ENCODE measurements around the gene SRGAP3. TPM values are rescaled to one million over a fixed set of nuclear protein-coding genes. Genes with fewer than 3 reads are reported as not detected.

SRGAP3 gene
- total RNA-seq, 1 experiment from 2014 or later, result 1.3 TPM

DNA sequence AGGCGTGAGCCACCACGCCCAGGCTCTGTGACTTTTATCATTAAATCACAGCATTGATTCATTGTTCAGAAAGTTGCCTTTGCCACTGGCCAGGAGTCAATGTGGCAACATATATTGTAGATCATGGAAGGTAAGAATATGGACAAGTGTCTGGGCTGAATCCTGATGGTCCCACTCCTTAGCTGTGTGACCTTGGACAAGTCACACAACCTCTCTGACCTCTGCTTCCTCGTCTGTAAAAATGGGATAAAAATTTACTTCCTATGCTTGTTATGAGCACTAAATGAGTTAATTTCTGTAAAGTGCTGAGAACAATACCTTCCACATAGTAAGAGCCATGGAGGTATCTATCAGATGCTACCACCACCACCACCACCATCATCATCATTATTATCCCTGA is 182.7 kb downstream of the SRGAP3 start:
- Histone ChIP-seq H3K4me2 (ENCODE audit: low read depth, low read length, poor library complexity, severe bottlenecking) (no peak overlapping the region), H3K27me3 (ENCODE audit: low read length) (no peaks in the 10 kb centered on the region; the same call in 1 of the 2 replicates), H3K27ac (ENCODE audit: low read length) (no peak overlapping the region), H3K9me2 (replicated peaks; ENCODE audit: insufficient read depth, low read length) (no peaks in the 10 kb centered on the region), H3K9me3 (ENCODE audit: low read length) (peaks cover 5% of the 10 kb centered on the region), H3K9ac (ENCODE audit: low read length) (no peak overlapping the region), H3K4me1 (ENCODE audit: low read length) (no peaks in the 10 kb centered on the region), H3K4me3 (ENCODE audit: low read length) (no peak overlapping the region), H4K20me1 (ENCODE audit: insufficient read depth, low read depth, low read length) (0 out of 2 replicates have a peak, but pooled peaks cover 4% of the 10 kb centered on the region), H3K79me2 (ENCODE audit: low read length) (no peaks in the 10 kb centered on the region), H2AFZ (ENCODE audit: low read length) (no peak overlapping the region), H3K36me3 (ENCODE audit: insufficient read depth, low read length) (no peaks in the 10 kb centered on the region)
- DNase-seq, result no peak

DNA sequence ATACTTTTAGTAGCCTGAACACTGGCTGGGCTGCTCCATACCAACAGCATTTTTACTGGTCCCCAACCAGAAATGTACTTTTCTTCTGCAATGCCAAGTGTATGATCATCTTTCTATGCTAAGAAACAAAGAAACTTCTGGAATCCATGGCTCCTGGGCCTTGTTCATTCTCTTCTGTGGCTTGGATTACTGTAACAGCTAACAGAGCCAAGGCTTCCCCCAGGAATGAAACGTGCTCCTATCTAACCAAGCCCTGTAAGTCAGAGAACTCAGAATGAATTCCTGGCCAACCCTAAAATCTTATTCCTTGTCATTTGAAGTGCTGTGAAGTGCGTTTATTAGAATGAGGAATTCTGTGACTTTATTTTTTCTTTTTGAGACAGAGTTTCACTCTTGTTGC is 183.3 kb downstream of the SRGAP3 start:
- H3K79me2 ChIP-seq (ENCODE audit: low read length), result no peaks in the 10 kb centered on the region
- H3K9ac ChIP-seq (ENCODE audit: low read length), result no peak overlapping the region
- H3K4me2 ChIP-seq (ENCODE audit: low read depth, low read length, poor library complexity, severe bottlenecking), result no peak overlapping the region
- no peak overlapping the region for H2AFZ ChIP-seq (ENCODE audit: low read length)
- no peak overlapping the region for H3K4me3 ChIP-seq (ENCODE audit: low read length)
- no peaks in the 10 kb centered on the region; the same call in 1 of the 2 replicates for H3K27me3 ChIP-seq (ENCODE audit: low read length)
- 0 out of 2 replicates have a peak, but pooled peaks cover 4% of the 10 kb centered on the region for H4K20me1 ChIP-seq (ENCODE audit: insufficient read depth, low read depth, low read length)
- no peak for DNase-seq
- H3K9me3 ChIP-seq (ENCODE audit: low read length), result peaks cover 5% of the 10 kb centered on the region
- H3K27ac ChIP-seq (ENCODE audit: low read length), result no peak overlapping the region
- no peaks in the 10 kb centered on the region for H3K36me3 ChIP-seq (ENCODE audit: insufficient read depth, low read length)
- no peaks in the 10 kb centered on the region for H3K9me2 ChIP-seq (replicated peaks; ENCODE audit: insufficient read depth, low read length)
- H3K4me1 ChIP-seq (ENCODE audit: low read length), result no peaks in the 10 kb centered on the region

DNA sequence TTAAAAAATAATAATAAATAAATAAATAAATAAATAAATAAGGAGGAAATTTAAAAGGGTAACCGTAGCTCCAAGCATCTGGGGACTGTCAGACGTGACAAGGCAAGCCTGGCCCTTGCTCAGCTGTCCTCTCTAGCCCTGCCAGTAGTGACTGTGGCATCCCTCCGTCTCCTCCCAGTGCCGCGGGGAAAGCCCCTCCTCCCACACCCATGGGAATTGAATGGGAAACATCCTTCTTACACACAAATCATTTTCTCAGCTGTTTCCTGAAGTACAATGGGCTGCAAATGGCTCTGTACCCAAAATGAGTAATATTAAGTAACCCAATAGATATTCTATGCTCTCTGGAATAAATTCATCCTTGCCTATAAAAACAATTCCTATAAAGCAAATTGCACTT is 184.6 kb downstream of the SRGAP3 start:
- Histone ChIP-seq H3K27me3 (ENCODE audit: low read length) (no peaks in the 10 kb centered on the region; the same call in 1 of the 2 replicates), H3K9me3 (ENCODE audit: low read length) (peaks cover 5% of the 10 kb centered on the region), H4K20me1 (ENCODE audit: insufficient read depth, low read depth, low read length) (no peaks in the 10 kb centered on the region)

DNA sequence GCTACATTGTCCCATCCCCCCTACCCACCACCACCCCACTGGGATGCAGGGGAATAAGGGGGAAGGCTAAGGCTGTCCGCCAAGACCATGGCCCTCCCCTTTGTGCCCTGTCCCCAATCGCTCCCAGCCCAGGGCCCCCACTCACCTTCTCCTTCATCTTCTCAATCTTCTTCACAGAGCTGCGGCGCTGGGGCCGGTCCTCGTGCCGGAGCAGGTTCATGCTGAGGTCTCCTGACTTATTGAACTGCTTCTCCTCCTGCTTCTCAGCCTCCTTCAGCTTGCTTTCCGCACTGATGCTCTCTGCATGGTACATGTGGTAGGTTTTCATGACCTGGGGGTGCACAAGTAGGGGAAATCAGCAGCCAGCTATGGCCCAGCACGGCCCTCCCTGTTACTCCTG is 185.2 kb downstream of the SRGAP3 start:
- Histone ChIP-seq H3K27ac (ENCODE audit: low read length) (no peak overlapping the region), H3K9ac (ENCODE audit: low read length) (no peak overlapping the region), H3K4me3 (ENCODE audit: low read length) (no peak overlapping the region), H3K4me1 (ENCODE audit: low read length) (no peaks in the 10 kb centered on the region), H3K36me3 (ENCODE audit: insufficient read depth, low read length) (no peaks in the 10 kb centered on the region), H3K79me2 (ENCODE audit: low read length) (no peaks in the 10 kb centered on the region), H3K9me2 (replicated peaks; ENCODE audit: insufficient read depth, low read length) (no peaks in the 10 kb centered on the region), H2AFZ (ENCODE audit: low read length) (no peak overlapping the region), H3K9me3 (ENCODE audit: low read length) (peaks cover 5% of the 10 kb centered on the region), H3K27me3 (ENCODE audit: low read length) (no peaks in the 10 kb centered on the region; the same call in 1 of the 2 replicates), H3K4me2 (ENCODE audit: low read depth, low read length, poor library complexity, severe bottlenecking) (no peak overlapping the region), H4K20me1 (ENCODE audit: insufficient read depth, low read depth, low read length) (no peaks in the 10 kb centered on the region)
- DNase-seq, result no peak

More for the DNA sequence above, 184.6 kb downstream of the SRGAP3 start:
- Histone ChIP-seq H2AFZ (ENCODE audit: low read length) (no peak overlapping the region), H3K79me2 (ENCODE audit: low read length) (no peaks in the 10 kb centered on the region), H3K9ac (ENCODE audit: low read length) (no peak overlapping the region), H3K27ac (ENCODE audit: low read length) (no peak overlapping the region), H3K9me2 (replicated peaks; ENCODE audit: insufficient read depth, low read length) (no peaks in the 10 kb centered on the region), H3K4me3 (ENCODE audit: low read length) (no peak overlapping the region), H3K36me3 (ENCODE audit: insufficient read depth, low read length) (no peaks in the 10 kb centered on the region), H3K4me2 (ENCODE audit: low read depth, low read length, poor library complexity, severe bottlenecking) (no peak overlapping the region), H3K4me1 (ENCODE audit: low read length) (no peaks in the 10 kb centered on the region)
- DNase-seq, result no peak

DNA sequence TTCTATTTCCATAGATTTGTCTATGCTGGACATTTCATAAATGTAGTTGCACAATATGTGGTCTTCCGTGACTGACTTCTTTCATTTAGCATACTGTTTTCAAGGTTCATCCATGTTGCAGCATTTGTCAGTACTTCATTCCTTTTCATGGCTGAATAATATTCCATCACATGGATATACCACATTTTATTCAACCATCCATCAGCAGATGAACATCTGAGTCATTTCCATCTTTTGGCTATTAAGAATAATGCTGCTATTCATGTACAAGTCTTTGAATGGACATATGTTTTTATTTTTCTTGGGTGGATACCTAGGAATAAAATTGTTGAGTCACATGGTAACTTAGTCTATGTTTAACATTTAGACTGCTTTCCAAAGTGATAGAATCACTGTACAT is 186.9 kb downstream of the SRGAP3 start:
- Histone ChIP-seq H3K36me3 (ENCODE audit: insufficient read depth, low read length) (no peaks in the 10 kb centered on the region), H3K9me3 (ENCODE audit: low read length) (peaks cover 5% of the 10 kb centered on the region), H4K20me1 (ENCODE audit: insufficient read depth, low read depth, low read length) (no peaks in the 10 kb centered on the region), H3K79me2 (ENCODE audit: low read length) (no peaks in the 10 kb centered on the region), H3K4me1 (ENCODE audit: low read length) (no peaks in the 10 kb centered on the region), H2AFZ (ENCODE audit: low read length) (no peak overlapping the region), H3K27me3 (ENCODE audit: low read length) (no peaks in the 10 kb centered on the region; the same call in 1 of the 2 replicates), H3K27ac (ENCODE audit: low read length) (no peak overlapping the region), H3K9me2 (replicated peaks; ENCODE audit: insufficient read depth, low read length) (no peaks in the 10 kb centered on the region), H3K4me2 (ENCODE audit: low read depth, low read length, poor library complexity, severe bottlenecking) (no peak overlapping the region), H3K9ac (ENCODE audit: low read length) (no peak overlapping the region), H3K4me3 (ENCODE audit: low read length) (no peak overlapping the region)
- DNase-seq, result no peak

GRCh38 chr3:9061634-9062033 is 187.8 kb downstream of the SRGAP3 start:
- no peak overlapping the region for H3K4me3 ChIP-seq (ENCODE audit: low read length)
- no peak overlapping the region for H2AFZ ChIP-seq (ENCODE audit: low read length)
- DNase-seq, result no peak
- no peaks in the 10 kb centered on the region; the same call in 1 of the 2 replicates for H3K27me3 ChIP-seq (ENCODE audit: low read length)
- H3K36me3 ChIP-seq (ENCODE audit: insufficient read depth, low read length), result no peaks in the 10 kb centered on the region
- H3K4me1 ChIP-seq (ENCODE audit: low read length), result no peaks in the 10 kb centered on the region
- H3K9me2 ChIP-seq (replicated peaks; ENCODE audit: insufficient read depth, low read length), result no peaks in the 10 kb centered on the region
- H3K9me3 ChIP-seq (ENCODE audit: low read length), result peaks cover 5% of the 10 kb centered on the region
- H4K20me1 ChIP-seq (ENCODE audit: insufficient read depth, low read depth, low read length), result no peaks in the 10 kb centered on the region
- H3K4me2 ChIP-seq (ENCODE audit: low read depth, low read length, poor library complexity, severe bottlenecking), result no peak overlapping the region
- no peak overlapping the region for H3K27ac ChIP-seq (ENCODE audit: low read length)
- no peaks in the 10 kb centered on the region for H3K79me2 ChIP-seq (ENCODE audit: low read length)
- H3K9ac ChIP-seq (ENCODE audit: low read length), result no peak overlapping the region

GRCh38 chr3:9059489-9060400 is 189.7 kb downstream of the SRGAP3 start:
- H3K79me2 ChIP-seq (ENCODE audit: low read length), result no peaks in the 10 kb centered on the region
- H3K9me2 ChIP-seq (replicated peaks; ENCODE audit: insufficient read depth, low read length), result no peaks in the 10 kb centered on the region
- H4K20me1 ChIP-seq (ENCODE audit: insufficient read depth, low read depth, low read length), result no peaks in the 10 kb centered on the region
- no peak overlapping the region for H2AFZ ChIP-seq (ENCODE audit: low read length)
- H3K36me3 ChIP-seq (ENCODE audit: insufficient read depth, low read length), result no peaks in the 10 kb centered on the region
- H3K27me3 ChIP-seq (ENCODE audit: low read length), result no peaks in the 10 kb centered on the region; the same call in 1 of the 2 replicates
- no peak for DNase-seq
- no peak overlapping the region for H3K27ac ChIP-seq (ENCODE audit: low read length)
- H3K4me3 ChIP-seq (ENCODE audit: low read length), result no peak overlapping the region
- H3K9ac ChIP-seq (ENCODE audit: low read length), result no peak overlapping the region
- no peaks in the 10 kb centered on the region for H3K4me1 ChIP-seq (ENCODE audit: low read length)
- no peak overlapping the region for H3K4me2 ChIP-seq (ENCODE audit: low read depth, low read length, poor library complexity, severe bottlenecking)
- peaks cover 5% of the 10 kb centered on the region for H3K9me3 ChIP-seq (ENCODE audit: low read length)

GRCh38 chr3:9056581-9056980 is 192.9 kb downstream of the SRGAP3 start:
- H2AFZ ChIP-seq (ENCODE audit: low read length), result no peak overlapping the region
- H3K36me3 ChIP-seq (ENCODE audit: insufficient read depth, low read length), result no peaks in the 10 kb centered on the region
- no peak overlapping the region for H3K27ac ChIP-seq (ENCODE audit: low read length)
- H4K20me1 ChIP-seq (ENCODE audit: insufficient read depth, low read depth, low read length), result no peaks in the 10 kb centered on the region
- no peaks in the 10 kb centered on the region for H3K4me1 ChIP-seq (ENCODE audit: low read length)
- H3K27me3 ChIP-seq (ENCODE audit: low read length), result no peaks in the 10 kb centered on the region
- DNase-seq, result no peak
- H3K9ac ChIP-seq (ENCODE audit: low read length), result no peak overlapping the region
- no peaks in the 10 kb centered on the region for H3K9me3 ChIP-seq (ENCODE audit: low read length)
- no peak overlapping the region for H3K4me2 ChIP-seq (ENCODE audit: low read depth, low read length, poor library complexity, severe bottlenecking)
- H3K9me2 ChIP-seq (replicated peaks; ENCODE audit: insufficient read depth, low read length), result no peaks in the 10 kb centered on the region
- H3K79me2 ChIP-seq (ENCODE audit: low read length), result no peaks in the 10 kb centered on the region
- H3K4me3 ChIP-seq (ENCODE audit: low read length), result no peak overlapping the region

Data from Karpas-422 (cell line).